Chondrocyte (in vitro differentiated cells): ENCODE measurements around the gene VPS13A. TPM values are rescaled to one million over a fixed set of nuclear protein-coding genes. Genes with fewer than 3 reads are reported as not detected.
"Not testable (repeated sequence)": the region's sequence is repeated elsewhere in the genome, so short reads cannot be mapped to it uniquely, and the experiment has no call there.

ENCODE experiments used
- DNase-seq: peaks from one replicate; pipeline ENCODE4 v3.0.0; 2021; ENCODE audit warnings: mixed read lengths, low spot score
- H3K27ac Mint-ChIP-seq: one replicate; pipeline ENCODE4 v1.8.0; 2021; ENCODE audit warnings: mild to moderate bottlenecking, moderate library complexity, mixed read lengths; ENCODE audit not compliant: unreplicated experiment
- H3K27me3 Mint-ChIP-seq: 2 replicates; pipeline ENCODE4 v1.8.0; 2021; ENCODE audit warnings: low read depth, mixed read lengths
- H3K36me3 Mint-ChIP-seq: 2 replicates; pipeline ENCODE4 v1.8.0; 2021; ENCODE audit warnings: low read depth, mixed read lengths
- H3K4me1 Mint-ChIP-seq: 2 replicates; pipeline ENCODE4 v1.8.0; 2021; ENCODE audit warnings: low read depth, mild to moderate bottlenecking, mixed read lengths
- H3K4me3 Mint-ChIP-seq: one replicate; pipeline ENCODE4 v1.8.0; 2021; ENCODE audit warnings: mild to moderate bottlenecking, moderate library complexity, mixed read lengths; ENCODE audit not compliant: unreplicated experiment
- H3K9me3 Mint-ChIP-seq: 2 replicates; pipeline ENCODE4 v1.8.0; 2021; ENCODE audit warnings: low read depth, mixed read lengths
- total RNA-seq: library from RNA; stranded (reverse); gene quantifications from 3 replicates; pipeline ENCODE4 v1.2.1, GENCODE V29; 2021
- TF ChIP-seq, protein P1 (sequence below): fragments of 200-600 bp; sonication (generic); IDR thresholded peaks from 2 replicates; pipeline ENCODE4 v1.5.0; 2021; ENCODE audit warnings: antibody characterized with exemption, mild to moderate bottlenecking, moderate library complexity

Gene VPS13A
- total RNA-seq, 1 donor from 2014 or later = 54.1 TPM

DNA sequence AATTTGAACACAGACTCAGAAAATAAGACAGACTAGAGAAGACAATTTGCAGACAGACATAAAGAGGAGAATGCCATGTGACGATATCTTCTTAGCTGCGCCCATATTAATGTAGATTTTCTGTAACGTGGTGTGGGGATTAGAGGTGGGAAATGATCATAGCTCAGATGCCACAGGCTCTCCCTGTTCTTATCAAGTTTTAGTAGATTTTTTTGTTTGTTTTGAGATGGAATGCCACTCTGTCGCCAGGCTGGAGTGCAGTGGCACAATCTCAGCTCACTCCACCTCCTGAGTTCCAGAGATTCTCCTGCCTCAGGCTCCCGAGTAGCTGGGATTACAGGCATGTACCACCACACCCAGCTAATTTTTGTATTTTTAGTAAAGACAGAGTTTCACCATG lies 59.4 kb downstream of the VPS13A start:
- peaks cover 5% of the 10 kb centered on the region for H3K4me1 Mint-ChIP-seq
- no peak for DNase-seq
- TF ChIP-seq, protein P1, sequence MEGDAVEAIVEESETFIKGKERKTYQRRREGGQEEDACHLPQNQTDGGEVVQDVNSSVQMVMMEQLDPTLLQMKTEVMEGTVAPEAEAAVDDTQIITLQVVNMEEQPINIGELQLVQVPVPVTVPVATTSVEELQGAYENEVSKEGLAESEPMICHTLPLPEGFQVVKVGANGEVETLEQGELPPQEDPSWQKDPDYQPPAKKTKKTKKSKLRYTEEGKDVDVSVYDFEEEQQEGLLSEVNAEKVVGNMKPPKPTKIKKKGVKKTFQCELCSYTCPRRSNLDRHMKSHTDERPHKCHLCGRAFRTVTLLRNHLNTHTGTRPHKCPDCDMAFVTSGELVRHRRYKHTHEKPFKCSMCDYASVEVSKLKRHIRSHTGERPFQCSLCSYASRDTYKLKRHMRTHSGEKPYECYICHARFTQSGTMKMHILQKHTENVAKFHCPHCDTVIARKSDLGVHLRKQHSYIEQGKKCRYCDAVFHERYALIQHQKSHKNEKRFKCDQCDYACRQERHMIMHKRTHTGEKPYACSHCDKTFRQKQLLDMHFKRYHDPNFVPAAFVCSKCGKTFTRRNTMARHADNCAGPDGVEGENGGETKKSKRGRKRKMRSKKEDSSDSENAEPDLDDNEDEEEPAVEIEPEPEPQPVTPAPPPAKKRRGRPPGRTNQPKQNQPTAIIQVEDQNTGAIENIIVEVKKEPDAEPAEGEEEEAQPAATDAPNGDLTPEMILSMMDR = no peak
- H3K9me3 Mint-ChIP-seq = peaks cover 4% of the 10 kb centered on the region
- H3K27ac Mint-ChIP-seq = no peak overlapping the region
- H3K4me3 Mint-ChIP-seq = no peak overlapping the region
- H3K27me3 Mint-ChIP-seq = no peaks in the 10 kb centered on the region
- H3K36me3 Mint-ChIP-seq = peaks cover 20% of the 10 kb centered on the region

DNA sequence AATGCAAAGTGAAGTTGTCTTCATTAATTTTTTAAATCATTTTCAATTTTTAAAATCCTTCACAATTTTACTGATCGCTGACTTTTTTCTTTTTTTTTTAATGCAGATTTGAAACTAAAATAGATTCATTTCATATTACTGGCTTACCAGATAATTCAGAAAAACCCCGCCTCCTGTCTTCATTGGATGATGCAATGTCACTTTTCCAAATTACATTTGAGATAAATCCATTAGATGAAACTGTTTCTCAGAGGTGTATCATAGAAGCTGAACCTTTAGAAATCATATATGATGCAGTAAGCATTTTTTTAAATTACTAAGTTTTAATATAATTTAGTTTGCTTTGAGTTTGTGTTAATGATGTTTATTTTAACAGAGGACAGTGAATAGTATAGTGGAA lies 60.6 kb downstream of the VPS13A start:
- DNase-seq = no peak
- TF ChIP-seq, protein P1 = no peak
- H3K27ac Mint-ChIP-seq = no peak overlapping the region
- peaks cover 17% of the 10 kb centered on the region for H3K36me3 Mint-ChIP-seq
- H3K27me3 Mint-ChIP-seq = no peaks in the 10 kb centered on the region
- H3K9me3 Mint-ChIP-seq = no peaks in the 10 kb centered on the region
- no peak overlapping the region for H3K4me3 Mint-ChIP-seq
- peaks cover 5% of the 10 kb centered on the region for H3K4me1 Mint-ChIP-seq

DNA sequence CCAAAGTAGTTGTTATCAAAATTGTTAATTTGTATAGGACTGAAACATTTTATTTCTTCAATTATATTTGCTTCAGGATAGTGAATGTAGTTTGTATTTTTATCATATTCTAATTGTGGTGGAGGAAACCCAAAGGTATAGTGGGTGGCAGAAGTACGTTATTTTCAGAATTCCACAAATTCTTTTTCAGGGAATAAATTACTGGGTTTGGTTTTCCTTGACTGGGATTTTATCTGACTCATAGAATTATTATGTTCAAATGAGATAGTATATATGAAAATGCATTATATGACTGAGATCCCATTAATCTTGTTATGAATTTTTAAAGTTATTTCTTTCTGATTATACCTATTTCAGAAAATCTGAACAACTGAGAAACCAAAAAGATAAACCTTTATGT lies 73.7 kb downstream of the VPS13A start:
- Mint-ChIP-seq H3K4me1 (peaks cover 12% of the 10 kb centered on the region), H3K9me3 (peaks cover under 1% of the 10 kb centered on the region), H3K27me3 (no peaks in the 10 kb centered on the region), H3K27ac (no peak overlapping the region), H3K4me3 (no peak overlapping the region), H3K36me3 (peaks cover 18% of the 10 kb centered on the region)
- DNase-seq = no peak
- TF ChIP-seq, protein P1 = no peak

DNA sequence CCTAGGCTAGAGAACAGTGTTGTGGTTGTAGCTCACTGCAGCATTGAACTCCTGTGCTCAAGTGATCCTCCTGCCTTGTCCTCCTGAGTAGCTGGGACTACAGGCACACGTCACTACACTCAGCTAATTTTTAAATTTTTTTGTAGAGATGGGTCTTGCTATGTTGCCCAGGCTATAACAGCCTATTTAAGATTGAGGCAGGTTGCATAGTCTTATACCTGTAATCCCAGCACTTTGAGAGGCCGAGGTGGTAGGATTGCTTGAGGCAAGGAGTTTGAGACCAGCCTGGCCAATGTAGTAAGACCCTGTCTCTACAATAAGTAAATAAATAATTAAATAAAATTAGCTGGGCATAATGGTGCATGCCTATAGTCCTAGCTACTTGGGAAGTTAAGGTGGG lies 79.9 kb downstream of the VPS13A start:
- no peak for DNase-seq
- Mint-ChIP-seq H3K27me3 (no peaks in the 10 kb centered on the region), H3K9me3 (peaks cover 7% of the 10 kb centered on the region), H3K4me1 (peaks cover 9% of the 10 kb centered on the region), H3K27ac (no peak overlapping the region), H3K4me3 (no peak overlapping the region), H3K36me3 (peaks cover 18% of the 10 kb centered on the region)
- TF ChIP-seq, protein P1 = no peak

DNA sequence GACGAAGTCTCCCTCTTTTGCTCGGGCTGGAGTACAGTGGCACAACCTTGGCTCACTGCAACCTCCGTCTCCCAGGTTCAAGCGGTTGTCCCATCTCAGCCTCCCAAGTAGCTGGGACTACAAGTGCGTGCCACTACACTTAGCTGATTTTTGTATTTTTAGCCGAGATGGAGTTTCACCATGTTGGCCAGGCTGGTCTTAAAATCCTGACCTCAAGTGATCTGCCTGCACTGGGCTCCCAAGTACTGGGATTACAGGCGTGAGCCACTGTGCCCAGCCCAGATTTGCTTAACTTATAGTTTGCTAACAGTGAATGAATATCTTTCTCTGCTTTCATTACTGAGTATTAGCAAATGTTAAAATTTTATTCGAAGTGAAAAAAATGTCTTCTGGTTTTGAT lies 84.3 kb downstream of the VPS13A start:
- peaks cover 32% of the 10 kb centered on the region for H3K36me3 Mint-ChIP-seq
- no peak overlapping the region for H3K4me3 Mint-ChIP-seq
- H3K27ac Mint-ChIP-seq = no peak overlapping the region
- TF ChIP-seq, protein P1 = no peak
- H3K9me3 Mint-ChIP-seq = peaks cover 16% of the 10 kb centered on the region
- peaks cover 9% of the 10 kb centered on the region for H3K4me1 Mint-ChIP-seq
- H3K27me3 Mint-ChIP-seq = no peaks in the 10 kb centered on the region
- no peak for DNase-seq

DNA sequence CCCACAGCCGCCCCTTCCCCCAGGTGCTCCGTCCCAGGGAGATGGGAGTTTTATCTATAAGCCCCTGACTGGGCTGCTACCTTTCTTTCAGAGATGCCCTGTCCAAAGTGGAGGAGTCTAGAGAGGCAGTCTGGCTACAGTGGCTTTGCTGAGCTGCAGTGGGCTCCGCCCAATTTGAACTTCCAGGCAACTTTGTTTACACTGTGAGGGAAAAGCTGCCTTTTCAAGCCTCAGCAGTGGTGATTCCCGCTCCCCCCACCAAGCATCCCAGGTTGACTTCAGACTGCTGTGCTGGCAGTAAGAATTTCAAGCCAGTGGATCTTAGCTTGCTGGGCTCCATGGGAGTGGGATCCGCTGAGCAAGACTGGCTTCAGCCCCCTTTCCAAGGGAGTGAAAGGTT lies 90.4 kb downstream of the VPS13A start:
- not testable (repeated sequence) for H3K27ac Mint-ChIP-seq, H3K4me3 Mint-ChIP-seq, DNase-seq, H3K27me3 Mint-ChIP-seq, H3K4me1 Mint-ChIP-seq
- Mint-ChIP-seq H3K9me3 (peaks cover 15% of the 10 kb centered on the region), H3K36me3 (peaks cover 29% of the 10 kb centered on the region)
